SU-DHL-6 (cell line): ENCODE results near the gene MDFI.
A peak's percentile ranks its signal among the peaks of the same experiment; 100 is the strongest.

ENCODE experiments used
- H2AFZ ChIP-seq: fragments of 200-600 bp; sonication (generic); 2 replicates; pipeline ENCODE4 v1.6.1; 2014; ENCODE audit warnings: low read depth, mild to moderate bottlenecking, moderate library complexity, mixed read lengths, antibody characterized with exemption, low read length; ENCODE audit not compliant: severe bottlenecking
- H3F3A ChIP-seq: fragments of 200-600 bp; shearing (Covaris generic); 2 replicates; pipeline ENCODE4 v1.6.0; 2016; ENCODE audit warnings: antibody characterized with exemption, mild to moderate bottlenecking; ENCODE audit not compliant: insufficient read depth
- H3K27ac ChIP-seq: fragments of 200-600 bp; sonication (generic); 2 replicates; pipeline ENCODE4 v1.5.1; 2016; ENCODE audit warnings: low read depth, mild to moderate bottlenecking, low read length, moderate library complexity, mixed read lengths
- H3K27me3 ChIP-seq: fragments of 200-600 bp; sonication (generic), shearing (Covaris generic); 2 replicates; pipeline ENCODE4 v1.6.0; 2014; ENCODE audit warnings: mild to moderate bottlenecking, low read length
- H3K36me3 ChIP-seq: fragments of 200-600 bp; sonication (generic); 2 replicates; pipeline ENCODE4 v1.6.1; 2014; ENCODE audit warnings: mild to moderate bottlenecking, low read length, mixed read lengths
- H3K4me2 ChIP-seq: fragments of 300-600, 200-600 bp; shearing (Covaris generic), sonication (generic); 2 replicates; pipeline ENCODE4 v1.6.0; 2014; ENCODE audit warnings: low read length, low read depth, mild to moderate bottlenecking; ENCODE audit not compliant: poor library complexity, severe bottlenecking
- H3K4me3 ChIP-seq: fragments of 200-600 bp; sonication (generic); 2 replicates; pipeline ENCODE4 v1.5.1; 2014; ENCODE audit warnings: antibody characterized with exemption, low read length, mild to moderate bottlenecking, mixed read lengths; ENCODE audit not compliant: insufficient read depth, poor library complexity, severe bottlenecking
- H3K79me2 ChIP-seq: fragments of 200-600 bp; sonication (generic); 2 replicates; pipeline ENCODE4 v1.6.1; 2014; ENCODE audit warnings: mild to moderate bottlenecking, low read length, moderate library complexity; ENCODE audit not compliant: insufficient read depth
- H3K9ac ChIP-seq: fragments of 200-600 bp; sonication (generic); 2 replicates; pipeline ENCODE4 v1.7.0; 2014; ENCODE audit warnings: mild to moderate bottlenecking, low read length
- H3K9me2 ChIP-seq: fragments of 200-600 bp; sonication (generic); replicated peaks from 2 replicates; pipeline ENCODE4 v1.6.1; 2014; ENCODE audit warnings: low read length; ENCODE audit not compliant: insufficient read depth
- H3K9me3 ChIP-seq: fragments of 200-600 bp; sonication (generic); 2 replicates; pipeline ENCODE4 v1.6.1; 2014; ENCODE audit warnings: low read length, mixed read lengths; ENCODE audit not compliant: insufficient read depth
- H4K20me1 ChIP-seq: fragments of 200-600 bp; sonication (generic); 2 replicates; pipeline ENCODE4 v1.6.1; 2014; ENCODE audit warnings: low read depth, mild to moderate bottlenecking, antibody characterized with exemption, low read length, moderate library complexity, mixed read lengths
- EZH2phosphoT487 ChIP-seq: fragments of 200-600 bp; sonication (generic), shearing (Covaris generic); conservative IDR thresholded peaks from 2 replicates; pipeline ENCODE4 v1.6.1; 2018; ENCODE audit warnings: mild to moderate bottlenecking, antibody characterized with exemption, low read length, moderate library complexity, mixed read lengths
- TF ChIP-seq, protein P1 (sequence below): fragments of 200-600 bp; sonication (generic); IDR thresholded peaks from one replicate; pipeline ENCODE4 v1.5.1; 2017; ENCODE audit warnings: antibody characterized with exemption, mild to moderate bottlenecking, low read length, moderate library complexity; ENCODE audit not compliant: insufficient read depth, poor library complexity, severe bottlenecking

The MDFI gene

DNA sequence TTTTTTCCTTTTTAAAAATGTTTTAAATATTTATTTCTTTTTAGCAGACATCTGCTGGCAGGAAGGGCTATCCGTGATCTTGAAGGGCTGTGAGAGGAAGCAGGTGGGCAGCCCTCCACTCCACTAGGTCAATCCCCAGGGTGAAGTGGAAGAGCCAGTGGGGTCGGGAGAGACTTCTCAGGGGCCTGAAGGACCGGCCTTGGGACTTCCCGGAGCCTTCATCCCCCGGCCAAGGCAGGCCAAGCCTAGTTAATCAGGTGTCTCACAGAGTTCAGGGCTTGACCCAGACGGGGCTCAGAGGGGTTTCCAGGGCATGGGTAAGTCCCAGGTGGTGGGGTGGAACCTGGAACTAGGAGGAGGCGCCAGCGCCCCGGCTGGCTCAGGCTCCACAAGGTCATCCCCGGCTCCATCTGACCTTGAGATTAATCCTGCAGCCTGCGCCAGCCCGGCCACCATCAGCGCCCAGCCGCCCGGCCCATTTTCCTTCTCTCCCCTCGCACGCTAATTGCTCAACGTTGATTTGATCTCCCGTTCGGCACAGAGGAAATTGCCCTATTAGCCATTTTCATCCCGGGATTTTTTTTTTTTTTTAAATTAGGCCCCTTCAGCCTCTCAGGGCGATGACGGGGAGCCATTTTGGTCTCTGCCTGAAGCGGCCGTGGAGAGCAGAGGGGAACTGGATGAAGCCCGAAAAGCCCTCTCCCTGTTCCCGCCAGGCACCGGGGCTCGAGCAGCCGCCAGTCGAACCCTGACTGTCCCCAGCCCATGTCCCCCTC, 44.4 kb downstream of the MDFI start:
- no peaks in the 10 kb centered on the region; the same call in 1 of the 2 replicates for H4K20me1 ChIP-seq
- H3K27me3 ChIP-seq = no peaks in the 10 kb centered on the region
- H3K79me2 ChIP-seq = no peaks in the 10 kb centered on the region
- H3K9me3 ChIP-seq = no peaks in the 10 kb centered on the region
- H3K4me2 ChIP-seq = no peak overlapping the region
- H3K27ac ChIP-seq = no peak overlapping the region
- H2AFZ ChIP-seq = no peak overlapping the region
- H3F3A ChIP-seq = peaks cover 18% of the 10 kb centered on the region
- no peaks in the 10 kb centered on the region for H3K36me3 ChIP-seq
- H3K4me3 ChIP-seq = no peak overlapping the region
- TF ChIP-seq EZH2phosphoT487 = no peak
- TF ChIP-seq, protein P1, sequence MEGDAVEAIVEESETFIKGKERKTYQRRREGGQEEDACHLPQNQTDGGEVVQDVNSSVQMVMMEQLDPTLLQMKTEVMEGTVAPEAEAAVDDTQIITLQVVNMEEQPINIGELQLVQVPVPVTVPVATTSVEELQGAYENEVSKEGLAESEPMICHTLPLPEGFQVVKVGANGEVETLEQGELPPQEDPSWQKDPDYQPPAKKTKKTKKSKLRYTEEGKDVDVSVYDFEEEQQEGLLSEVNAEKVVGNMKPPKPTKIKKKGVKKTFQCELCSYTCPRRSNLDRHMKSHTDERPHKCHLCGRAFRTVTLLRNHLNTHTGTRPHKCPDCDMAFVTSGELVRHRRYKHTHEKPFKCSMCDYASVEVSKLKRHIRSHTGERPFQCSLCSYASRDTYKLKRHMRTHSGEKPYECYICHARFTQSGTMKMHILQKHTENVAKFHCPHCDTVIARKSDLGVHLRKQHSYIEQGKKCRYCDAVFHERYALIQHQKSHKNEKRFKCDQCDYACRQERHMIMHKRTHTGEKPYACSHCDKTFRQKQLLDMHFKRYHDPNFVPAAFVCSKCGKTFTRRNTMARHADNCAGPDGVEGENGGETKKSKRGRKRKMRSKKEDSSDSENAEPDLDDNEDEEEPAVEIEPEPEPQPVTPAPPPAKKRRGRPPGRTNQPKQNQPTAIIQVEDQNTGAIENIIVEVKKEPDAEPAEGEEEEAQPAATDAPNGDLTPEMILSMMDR = no peak
- H3K9ac ChIP-seq = no peak overlapping the region
- H3K9me2 ChIP-seq = no peaks in the 10 kb centered on the region

DNA sequence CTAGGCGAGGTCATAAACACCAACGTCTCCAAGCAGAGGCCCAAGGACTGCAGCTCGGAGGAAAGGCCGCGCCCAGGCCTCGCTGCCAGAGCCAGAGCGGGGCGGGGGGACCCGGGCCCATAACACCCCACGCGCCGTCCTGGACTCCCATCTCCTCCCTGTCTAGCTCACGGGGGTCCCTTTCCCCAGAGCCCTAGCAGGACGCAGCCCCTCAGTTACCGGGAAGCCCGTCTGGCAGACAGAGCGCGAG, 44.9 kb downstream of the MDFI start:
- H3K27ac ChIP-seq = no peak overlapping the region
- H3K4me3 ChIP-seq = no peak overlapping the region
- no peaks in the 10 kb centered on the region for H3K36me3 ChIP-seq
- no peak overlapping the region for H3K9ac ChIP-seq
- H3K4me2 ChIP-seq = no peak overlapping the region
- no peaks in the 10 kb centered on the region for H3K9me3 ChIP-seq
- peaks cover 18% of the 10 kb centered on the region for H3F3A ChIP-seq
- H2AFZ ChIP-seq = no peak overlapping the region
- no peaks in the 10 kb centered on the region; the same call in 1 of the 2 replicates for H4K20me1 ChIP-seq
- no peaks in the 10 kb centered on the region for H3K9me2 ChIP-seq
- no peaks in the 10 kb centered on the region for H3K27me3 ChIP-seq
- H3K79me2 ChIP-seq = no peaks in the 10 kb centered on the region
- TF ChIP-seq EZH2phosphoT487 = no peak
- TF ChIP-seq, protein P1 = no peak

DNA sequence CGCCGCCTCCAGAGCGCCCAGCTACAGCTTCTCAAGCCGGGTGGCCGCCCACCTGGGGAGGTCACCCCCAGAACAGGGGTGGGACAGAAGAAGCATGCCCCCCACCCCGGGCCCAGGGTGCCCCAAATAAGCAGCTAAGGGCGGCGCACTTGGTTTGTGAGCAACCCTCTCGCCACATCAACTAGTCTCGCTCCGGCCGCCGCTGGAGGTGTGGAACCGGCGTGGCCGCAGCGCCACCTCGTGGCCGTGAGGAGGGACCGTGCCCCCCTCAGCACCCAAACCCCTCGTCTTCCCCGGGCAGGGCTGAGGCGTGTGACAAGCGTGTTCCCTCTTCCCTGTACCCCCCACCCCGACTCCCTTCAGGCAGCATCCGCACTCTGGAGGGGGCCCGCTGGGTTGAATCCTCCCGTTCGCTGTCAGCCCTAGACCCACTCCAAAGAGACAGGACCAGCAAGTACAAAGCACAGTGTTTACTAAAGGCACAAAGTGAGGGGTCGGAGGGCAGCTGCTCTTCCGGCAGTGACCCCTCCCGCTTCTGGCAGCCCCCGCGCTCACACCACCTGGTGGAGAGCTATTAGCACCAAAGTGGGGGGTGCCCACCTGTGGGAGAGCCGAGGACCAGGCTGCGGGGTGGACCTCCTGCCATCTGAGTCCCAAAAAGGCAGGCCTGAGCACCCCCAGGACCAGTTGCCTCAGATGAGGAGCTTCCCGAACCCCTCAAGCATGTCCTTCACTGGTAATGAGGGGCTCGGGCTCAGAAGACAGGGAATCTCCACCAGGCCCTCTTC, 45.4 kb downstream of the MDFI start:
- no peak overlapping the region for H3K4me3 ChIP-seq
- no peaks in the 10 kb centered on the region for H3K79me2 ChIP-seq
- no peaks in the 10 kb centered on the region for H3K9me3 ChIP-seq
- H3F3A ChIP-seq = peaks cover 18% of the 10 kb centered on the region
- no peak overlapping the region for H3K4me2 ChIP-seq
- no peak overlapping the region for H3K27ac ChIP-seq
- no peaks in the 10 kb centered on the region for H3K9me2 ChIP-seq
- no peaks in the 10 kb centered on the region for H3K36me3 ChIP-seq
- no peak overlapping the region for H2AFZ ChIP-seq
- TF ChIP-seq, protein P1 = peak; percentile 94
- no peak for TF ChIP-seq EZH2phosphoT487
- H3K9ac ChIP-seq = no peak overlapping the region
- no peaks in the 10 kb centered on the region; the same call in 1 of the 2 replicates for H4K20me1 ChIP-seq
- H3K27me3 ChIP-seq = no peaks in the 10 kb centered on the region
